Choroid plexus epithelial cell (primary cell): ENCODE data around the gene HYAL1.
A peak's percentile ranks its signal among the peaks of the same experiment; 100 is the strongest.

ENCODE experiments used
- DNase-seq: peaks from one replicate; pipeline ENCODE4 v3.0.0-alpha.2; 2010; ENCODE audit warnings: low read depth
- H3K4me3 ChIP-seq: 2 replicates; pipeline ENCODE4 v1.5.1; 2011; ENCODE audit warnings: low read depth, mild to moderate bottlenecking, control low read depth, low read length, moderate library complexity
- CTCF ChIP-seq: conservative IDR thresholded peaks from 2 replicates; pipeline ENCODE4 v1.5.1; 2011; ENCODE audit warnings: low read depth, mild to moderate bottlenecking, control low read depth, inconsistent platforms, low read length, moderate library complexity

HYAL1 gene

DNA sequence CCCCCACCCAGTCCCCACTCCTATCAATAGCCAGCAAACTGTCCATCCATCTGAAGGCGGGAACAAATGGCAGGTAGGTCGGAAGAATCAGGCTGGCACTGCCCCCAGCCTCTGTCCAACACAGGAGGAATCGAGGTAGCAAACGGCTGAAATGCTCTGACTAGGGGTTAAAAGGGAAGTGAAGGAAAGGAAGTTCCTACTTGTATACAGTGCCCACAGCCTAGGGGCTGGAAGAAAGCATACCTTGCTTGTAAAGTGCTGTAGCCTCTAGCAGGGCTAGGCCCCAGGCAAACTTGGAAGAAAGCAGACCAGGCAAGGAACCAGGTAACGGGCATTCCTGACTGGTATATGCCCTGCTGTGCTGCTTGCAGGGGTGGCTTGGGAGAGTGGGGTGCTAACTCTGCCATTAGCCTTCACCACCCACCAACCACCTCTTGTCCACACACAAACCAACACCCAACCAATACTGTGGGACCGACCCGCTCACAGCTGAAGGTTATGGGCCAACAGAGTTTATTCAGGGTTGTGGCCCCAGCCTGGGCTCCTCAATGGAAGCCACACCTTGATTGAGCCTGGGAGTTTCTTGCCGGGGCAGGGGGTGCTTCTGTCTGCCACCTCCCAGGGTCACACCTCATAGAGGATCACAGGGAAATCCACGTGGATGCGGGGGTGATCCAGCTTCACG, 22.3 kb upstream of the HYAL1 start:
- TF ChIP-seq CTCF = no peak
- no peak overlapping the region for H3K4me3 ChIP-seq
- no peak for DNase-seq

DNA sequence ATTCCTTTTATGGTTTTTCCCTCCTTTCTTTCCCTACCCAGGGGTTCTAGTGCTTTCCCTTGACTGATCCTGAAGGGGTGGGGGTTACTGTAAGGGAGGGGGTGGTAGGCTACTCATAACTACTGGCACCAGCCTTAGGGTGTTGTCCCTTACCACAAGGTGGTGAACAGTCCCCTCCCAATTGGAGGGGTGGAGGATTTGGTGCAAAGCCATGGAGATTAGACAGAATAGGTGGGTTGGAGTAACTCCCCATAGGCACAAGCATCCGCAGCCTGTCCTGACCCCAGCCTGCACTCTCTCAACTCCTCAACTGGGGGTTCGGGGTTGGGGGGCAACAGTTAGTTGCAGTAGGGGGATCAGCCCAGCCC, 21.7 kb upstream of the HYAL1 start:
- DNase-seq = no peak

GRCh38 chr3:50324351-50325112, 21.2 kb upstream of the HYAL1 start:
- TF ChIP-seq CTCF = peak; percentile 93
- peak; percentile 87 for DNase-seq
- no peak overlapping the region for H3K4me3 ChIP-seq

More for the DNA sequence above, 21.7 kb upstream of the HYAL1 start:
- no peak overlapping the region for H3K4me3 ChIP-seq
- no peak for TF ChIP-seq CTCF

- no peak overlapping the region for H3K4me3 ChIP-seq
- DNase-seq = no peak
- no peak for TF ChIP-seq CTCF
Measured at GRCh38 chr3:50323614-50324199, 20.3 kb upstream of the HYAL1 start.

GRCh38 chr3:50323092-50323600, 19.8 kb upstream of the HYAL1 start:
- DNase-seq = no peak
- no peak for TF ChIP-seq CTCF

DNA sequence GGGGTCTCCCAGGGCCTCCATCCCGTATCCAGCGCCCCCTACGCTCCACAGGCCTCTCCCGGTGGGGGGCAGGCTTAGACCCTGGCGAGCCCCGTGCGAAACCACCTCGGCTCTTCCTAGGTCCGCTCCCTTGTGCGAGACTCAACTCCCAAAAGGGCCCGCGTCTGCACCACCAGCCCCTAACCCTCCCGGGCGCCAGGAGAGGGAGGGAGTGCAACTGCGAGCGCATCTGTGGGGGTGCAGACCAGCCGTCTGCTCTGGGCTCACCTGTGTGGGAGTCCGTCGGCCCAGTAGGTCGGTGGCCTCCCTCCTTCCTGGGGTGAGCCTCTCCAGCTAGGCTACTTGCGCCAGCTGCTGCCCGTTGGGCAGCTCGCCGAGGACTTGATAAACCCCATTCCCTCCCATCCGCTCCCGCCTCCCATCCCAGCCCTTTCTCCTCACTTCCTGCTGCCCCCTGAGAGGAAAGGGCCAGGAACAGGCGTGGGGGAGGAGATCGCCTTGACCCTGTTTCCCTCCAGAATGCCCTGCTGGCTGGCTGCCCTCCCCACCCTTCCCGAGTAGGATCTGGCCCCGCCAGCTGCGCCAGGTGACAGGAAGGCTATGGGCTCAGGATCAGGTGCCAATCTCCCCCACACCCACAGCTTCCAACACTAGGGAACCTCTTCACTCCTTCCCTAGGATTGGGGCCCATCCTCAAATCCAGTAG, 19.2 kb upstream of the HYAL1 start, which contains the start of gene HYAL2:
Gene HYAL2 (minus strand): TSS at position 360 of the 706 bp plus-strand sequence. CDS start 2,256 bp downstream, outside the sequence.
- H3K4me3 ChIP-seq = peak within 1 kb of the TSS; percentile 76
- no peak for DNase-seq
- no peak for TF ChIP-seq CTCF

More at GRCh38 chr3:50323092-50323600, 19.8 kb upstream of the HYAL1 start:
- no peak overlapping the region for H3K4me3 ChIP-seq
